WERI-Rb-1 (cell line): ENCODE data around the gene ELP4.

Experiments used
- DNase-seq: peaks from one replicate; pipeline ENCODE4 v3.0.0-alpha.2; 2020
- H3K27ac ChIP-seq: fragments of 250-450 bp; sonication (Bioruptor Pico); 2 replicates; pipeline ENCODE4 v1.5.1; 2020; ENCODE audit warnings: mild to moderate bottlenecking, moderate library complexity
- H3K27me3 ChIP-seq: fragments of 250-450 bp; sonication (Bioruptor Pico); 2 replicates; pipeline ENCODE4 v1.5.1; 2021; ENCODE audit warnings: mild to moderate bottlenecking, low read depth, moderate library complexity; ENCODE audit not compliant: insufficient read depth, severe bottlenecking
- H3K36me3 ChIP-seq: fragments of 250-450 bp; sonication (Bioruptor Pico); 2 replicates; pipeline ENCODE4 v1.5.1; 2020; ENCODE audit warnings: mild to moderate bottlenecking, moderate library complexity
- H3K4me3 ChIP-seq: 2 replicates; pipeline ENCODE4 v1.5.1; 2011; ENCODE audit warnings: low read depth, mild to moderate bottlenecking, control low read depth, low read length
- H3K9me3 ChIP-seq: fragments of 250-450 bp; sonication (Bioruptor Pico); 2 replicates; pipeline ENCODE4 v1.5.1; 2021; ENCODE audit warnings: mild to moderate bottlenecking, moderate library complexity; ENCODE audit not compliant: severe bottlenecking
- TF ChIP-seq, protein P1 (sequence below): IDR thresholded peaks from 2 replicates; pipeline ENCODE4 v1.5.1; 2011; ENCODE audit warnings: low read depth, mild to moderate bottlenecking, control low read depth, inconsistent platforms, low read length

The ELP4 gene

DNA sequence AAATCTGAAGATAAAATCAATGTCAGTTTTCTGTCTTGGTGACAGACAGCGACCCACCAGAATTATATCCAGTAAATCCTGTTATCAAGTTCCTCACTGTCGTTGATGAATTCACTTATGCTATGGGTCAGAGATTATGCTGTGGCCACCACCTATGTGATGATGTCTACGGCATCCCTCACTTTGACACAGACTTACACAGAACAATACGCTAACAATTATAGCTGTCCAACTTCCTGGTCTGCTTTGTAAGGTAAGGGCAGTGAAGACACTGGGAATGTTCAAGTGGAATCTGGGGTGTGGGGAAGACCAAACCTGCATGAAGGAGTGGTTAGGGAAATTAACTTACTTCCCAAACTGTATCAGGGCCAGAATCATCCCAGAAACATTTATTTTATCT is 320.8 kb downstream of the ELP4 start:
- H3K36me3 ChIP-seq, result no peaks in the 10 kb centered on the region
- TF ChIP-seq, protein P1, sequence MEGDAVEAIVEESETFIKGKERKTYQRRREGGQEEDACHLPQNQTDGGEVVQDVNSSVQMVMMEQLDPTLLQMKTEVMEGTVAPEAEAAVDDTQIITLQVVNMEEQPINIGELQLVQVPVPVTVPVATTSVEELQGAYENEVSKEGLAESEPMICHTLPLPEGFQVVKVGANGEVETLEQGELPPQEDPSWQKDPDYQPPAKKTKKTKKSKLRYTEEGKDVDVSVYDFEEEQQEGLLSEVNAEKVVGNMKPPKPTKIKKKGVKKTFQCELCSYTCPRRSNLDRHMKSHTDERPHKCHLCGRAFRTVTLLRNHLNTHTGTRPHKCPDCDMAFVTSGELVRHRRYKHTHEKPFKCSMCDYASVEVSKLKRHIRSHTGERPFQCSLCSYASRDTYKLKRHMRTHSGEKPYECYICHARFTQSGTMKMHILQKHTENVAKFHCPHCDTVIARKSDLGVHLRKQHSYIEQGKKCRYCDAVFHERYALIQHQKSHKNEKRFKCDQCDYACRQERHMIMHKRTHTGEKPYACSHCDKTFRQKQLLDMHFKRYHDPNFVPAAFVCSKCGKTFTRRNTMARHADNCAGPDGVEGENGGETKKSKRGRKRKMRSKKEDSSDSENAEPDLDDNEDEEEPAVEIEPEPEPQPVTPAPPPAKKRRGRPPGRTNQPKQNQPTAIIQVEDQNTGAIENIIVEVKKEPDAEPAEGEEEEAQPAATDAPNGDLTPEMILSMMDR, result no peak
- peaks cover 92% of the 10 kb centered on the region for H3K27me3 ChIP-seq
- no peak overlapping the region for H3K4me3 ChIP-seq
- H3K27ac ChIP-seq, result no peak overlapping the region
- no peak for DNase-seq
- no peaks in the 10 kb centered on the region for H3K9me3 ChIP-seq

DNA sequence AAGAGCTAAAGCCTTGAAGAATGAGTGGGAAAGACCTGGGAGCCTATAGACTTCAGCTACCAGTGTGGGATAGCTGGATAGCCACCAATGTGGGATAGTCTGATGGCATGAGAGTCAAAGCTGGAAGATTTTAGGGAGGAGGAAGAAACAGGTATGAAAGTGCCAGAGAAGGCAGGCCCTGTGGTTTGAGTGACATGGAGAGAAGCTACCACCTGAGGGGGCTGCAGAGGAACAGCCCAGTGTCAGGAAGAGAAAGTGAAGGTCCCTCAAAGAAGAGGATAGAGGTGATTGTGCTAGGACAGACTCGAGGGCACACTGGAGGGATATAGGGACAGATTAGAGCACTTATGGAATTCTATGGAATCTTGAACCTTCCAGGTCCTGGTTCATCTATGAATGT is 324.7 kb downstream of the ELP4 start:
- H3K27ac ChIP-seq, result no peak overlapping the region
- DNase-seq, result no peak
- H3K36me3 ChIP-seq, result no peaks in the 10 kb centered on the region
- TF ChIP-seq, protein P1, result no peak
- no peaks in the 10 kb centered on the region for H3K9me3 ChIP-seq
- H3K27me3 ChIP-seq, result peaks cover 67% of the 10 kb centered on the region
- H3K4me3 ChIP-seq, result no peak overlapping the region
